Stimulated activated CD4-positive, alpha-beta T cell treated with anti-CD3 and anti-CD28 coated beads, Interleukin-15, amount 100 ng/mL, for 24 hours (primary cell): Measurements from ENCODE around the gene SIRPG.
"Not testable (repeated sequence)": the region's sequence is repeated elsewhere in the genome, so short reads cannot be mapped to it uniquely, and the experiment has no call there.

Experiments used
- DNase-seq: peaks from one replicate; pipeline ENCODE4 v3.0.0-alpha.2; 2020

Gene SIRPG

DNA sequence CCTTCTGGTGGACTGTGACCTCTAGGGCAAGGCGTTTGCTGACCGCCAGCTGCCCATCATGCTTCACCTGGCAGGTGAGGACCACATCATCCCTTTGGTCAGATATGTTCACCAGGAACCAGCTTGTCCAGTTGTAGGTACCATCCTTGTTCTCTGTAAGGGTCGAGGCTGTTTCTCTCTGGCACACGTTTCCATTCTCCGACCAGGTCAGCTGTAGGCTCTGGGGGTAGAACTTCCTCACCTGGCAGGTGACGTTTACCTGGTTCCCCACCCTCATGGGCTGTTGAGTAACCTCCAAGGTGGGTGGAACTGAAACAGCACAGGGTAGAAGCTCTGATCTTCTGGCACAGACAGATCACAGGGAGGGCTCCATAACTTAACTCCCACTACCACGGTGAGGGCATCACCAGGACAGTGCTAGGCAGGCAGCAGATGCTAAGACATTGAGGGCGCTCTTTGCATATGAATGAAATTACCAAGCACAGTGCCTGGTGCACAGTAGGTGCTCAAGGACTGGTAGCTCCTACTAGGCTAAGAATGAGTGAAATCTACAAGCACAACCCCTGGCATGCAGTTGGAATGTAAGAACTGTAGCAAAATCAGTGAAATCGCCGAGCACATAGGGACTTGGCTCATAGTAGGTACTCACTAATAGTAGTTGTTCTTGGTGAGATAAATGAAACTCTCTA, 22.1 kb downstream of the SIRPG start:
- no peak for DNase-seq

DNA sequence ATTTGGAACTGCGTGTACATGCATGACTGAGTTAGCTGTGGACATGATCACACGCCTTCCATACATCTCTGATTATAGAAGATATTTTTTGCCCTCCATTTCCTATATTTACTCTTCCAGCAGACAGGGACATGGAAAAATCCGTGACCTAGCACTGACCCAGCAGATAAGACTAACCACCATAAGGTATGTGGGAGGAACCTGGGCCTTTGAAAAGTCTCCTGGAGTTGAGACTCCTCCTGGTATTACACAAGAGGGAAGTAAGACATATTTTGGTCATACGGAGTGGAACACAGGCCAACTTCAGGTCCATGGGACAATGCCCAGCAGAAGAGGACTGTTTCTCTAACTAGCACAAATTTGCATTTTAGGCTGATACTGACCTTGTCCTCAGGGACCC, 24.0 kb downstream of the SIRPG start:
- DNase-seq: no peak

DNA sequence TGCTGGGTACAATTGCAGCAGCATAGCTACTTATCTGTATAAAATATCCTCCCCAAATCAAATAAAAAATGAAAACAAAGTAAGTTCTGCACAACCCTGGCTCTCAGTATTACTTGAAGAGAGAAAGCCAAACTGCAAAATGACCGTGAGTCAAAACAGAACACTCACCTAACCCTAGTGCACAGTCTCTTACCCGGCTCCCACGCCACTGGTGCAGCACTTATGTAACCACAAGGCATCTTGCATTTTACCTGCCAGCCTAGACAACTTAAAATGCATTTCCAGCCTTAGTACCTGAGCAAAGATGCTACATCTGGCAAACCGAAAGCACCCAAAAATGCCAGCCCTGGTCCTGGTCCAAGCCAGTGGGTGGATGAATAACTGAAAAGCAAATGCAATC, 25.4 kb downstream of the SIRPG start:
- DNase-seq: peak; percentile 71

DNA sequence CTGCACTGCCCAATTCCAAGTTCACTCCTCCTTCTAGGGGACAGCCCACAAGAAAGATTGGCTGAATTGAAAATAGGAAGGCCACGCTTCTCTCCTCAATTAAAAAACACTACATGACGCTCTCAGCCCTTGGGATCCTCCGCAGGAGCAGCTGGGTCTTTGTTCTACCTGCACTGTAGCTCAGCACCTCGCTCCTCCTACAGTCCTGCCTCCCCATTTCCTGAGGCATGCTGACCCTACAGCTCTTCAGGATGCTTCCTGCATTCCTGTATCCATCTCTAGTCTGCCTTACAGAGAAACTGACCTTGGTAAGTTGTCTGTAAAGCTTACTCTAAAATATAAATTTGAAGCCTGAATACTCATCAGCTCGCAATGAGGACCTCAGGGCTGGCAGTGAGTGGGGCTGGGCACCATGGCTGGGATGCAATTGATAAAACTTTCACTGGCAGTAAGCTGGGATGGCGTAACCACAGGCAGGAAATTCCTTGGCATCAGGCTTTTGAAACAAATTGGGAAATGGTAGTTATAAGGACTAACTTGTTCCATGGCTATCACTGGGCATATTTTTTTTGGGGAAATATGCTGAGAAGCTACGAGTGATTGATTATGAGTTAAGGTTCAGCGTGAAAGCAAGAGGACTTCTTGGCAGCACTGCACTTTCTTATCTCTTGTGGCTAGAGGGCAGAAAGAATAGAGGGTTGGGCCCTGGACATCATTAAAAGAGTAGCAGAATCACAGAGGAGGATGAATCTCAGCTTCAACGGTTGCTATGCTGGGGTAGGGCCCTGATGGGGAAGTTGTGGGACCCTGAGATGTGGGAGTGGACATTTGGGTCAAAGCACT, 26.0 kb downstream of the SIRPG start:
- DNase-seq: no peak

DNA sequence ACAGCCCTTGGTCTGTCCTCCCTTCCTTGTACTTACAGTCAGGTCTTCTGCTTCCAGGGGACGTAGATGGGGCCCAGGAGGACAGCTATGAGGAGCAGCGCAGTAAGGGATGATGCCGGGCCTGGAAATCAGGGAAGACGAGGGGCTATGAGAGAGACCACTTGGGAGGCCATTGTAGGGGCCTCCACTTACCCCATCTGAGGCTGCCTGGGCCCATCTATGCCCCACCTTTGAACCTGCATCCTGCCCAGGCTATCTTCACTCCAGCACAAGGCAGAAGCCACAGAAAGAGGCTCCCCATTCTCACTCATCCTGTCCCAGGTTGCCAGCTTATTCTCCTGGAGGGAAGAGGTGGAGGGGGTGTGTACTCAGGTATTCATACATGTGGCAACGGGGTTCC, 27.4 kb downstream of the SIRPG start:
- DNase-seq: no peak

DNA sequence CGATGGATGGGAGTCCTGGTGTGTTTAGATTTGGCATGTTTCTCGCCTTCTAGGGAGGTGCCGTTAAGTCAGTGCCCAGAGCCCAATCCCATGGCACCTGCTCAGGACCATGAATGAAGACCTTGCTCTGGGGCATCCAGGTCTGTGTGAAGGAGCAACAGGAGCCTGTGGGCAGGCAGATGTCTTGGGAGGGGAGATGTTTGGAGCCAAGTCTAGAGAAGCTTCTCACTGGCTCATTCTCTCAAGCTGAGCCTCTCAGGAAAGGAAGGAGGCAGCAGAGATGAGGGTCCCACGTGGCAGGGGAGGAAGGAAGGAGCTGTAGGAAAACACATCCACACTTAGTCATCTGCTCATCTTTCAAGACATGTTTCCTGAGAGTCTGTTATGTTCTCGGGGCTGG, 28.3 kb downstream of the SIRPG start:
- no peak for DNase-seq

DNA sequence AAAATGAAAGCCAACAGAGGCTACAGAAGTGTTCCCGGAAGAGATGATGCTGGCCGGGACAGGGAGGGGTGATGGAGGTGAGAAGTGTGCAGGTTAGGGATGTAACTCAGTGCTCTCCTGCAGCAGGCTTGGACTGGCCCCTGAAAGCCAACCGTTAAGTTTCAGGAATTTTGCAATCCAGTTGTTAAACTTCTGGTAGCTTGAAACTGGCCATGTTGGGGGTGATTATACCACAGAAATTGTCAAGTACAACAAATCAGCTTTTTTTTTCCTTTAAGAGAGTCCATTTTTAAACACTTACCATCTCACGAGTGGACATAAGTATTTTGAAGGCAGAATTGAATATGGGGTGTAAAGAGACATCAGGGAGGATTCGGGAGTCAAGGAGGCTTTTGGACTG, 29.0 kb downstream of the SIRPG start:
- no peak for DNase-seq

DNA sequence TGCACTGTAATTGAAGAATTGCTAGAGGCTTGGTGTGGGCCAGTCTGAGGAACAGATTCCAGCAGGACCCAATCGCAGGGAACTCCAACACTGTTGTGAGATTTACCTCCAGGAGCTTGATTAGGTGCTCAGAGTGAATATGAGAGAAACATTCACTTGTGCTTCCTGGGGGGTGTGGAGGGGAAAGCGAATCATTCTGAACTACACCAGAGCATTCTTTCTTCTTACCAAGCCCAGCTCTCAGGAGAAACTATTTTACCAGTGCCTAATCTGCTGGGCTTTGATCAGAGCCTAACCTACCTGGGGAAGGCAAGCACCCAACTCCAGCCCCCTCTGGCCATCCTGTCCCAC, 30.4 kb downstream of the SIRPG start:
- no peak for DNase-seq

DNA sequence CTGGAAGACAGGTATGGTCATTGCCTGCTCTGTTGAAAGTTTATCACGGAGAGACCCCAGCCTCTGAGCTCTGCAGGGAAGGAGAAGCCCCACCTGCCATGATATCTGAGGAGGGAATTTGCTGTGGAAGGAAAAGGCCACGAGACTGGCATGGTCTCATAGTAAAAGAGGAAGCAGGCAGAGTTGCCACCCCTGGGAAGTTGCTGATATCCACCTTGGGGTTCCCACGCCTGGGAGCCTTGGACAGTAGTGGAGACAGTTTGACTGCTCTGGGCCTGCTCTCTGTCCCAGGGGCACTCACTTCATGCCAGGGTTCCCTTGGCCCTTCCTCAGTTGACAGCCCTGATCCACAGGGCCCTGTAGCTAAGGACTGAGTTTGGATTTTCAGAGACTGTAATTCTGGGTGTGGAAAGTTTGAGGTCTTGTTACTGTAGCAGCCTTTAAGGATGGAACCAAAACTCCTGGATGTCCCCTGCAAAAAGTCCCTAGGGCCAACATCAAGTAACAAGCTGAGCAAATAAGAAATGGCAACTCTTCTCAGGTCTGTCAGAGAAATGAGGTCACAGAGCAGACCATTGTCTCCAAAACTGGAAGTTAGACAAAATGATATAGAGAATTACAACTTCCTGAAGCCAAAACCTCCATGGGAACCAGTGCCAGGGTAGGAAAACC, 30.9 kb downstream of the SIRPG start:
- no peak for DNase-seq

DNA sequence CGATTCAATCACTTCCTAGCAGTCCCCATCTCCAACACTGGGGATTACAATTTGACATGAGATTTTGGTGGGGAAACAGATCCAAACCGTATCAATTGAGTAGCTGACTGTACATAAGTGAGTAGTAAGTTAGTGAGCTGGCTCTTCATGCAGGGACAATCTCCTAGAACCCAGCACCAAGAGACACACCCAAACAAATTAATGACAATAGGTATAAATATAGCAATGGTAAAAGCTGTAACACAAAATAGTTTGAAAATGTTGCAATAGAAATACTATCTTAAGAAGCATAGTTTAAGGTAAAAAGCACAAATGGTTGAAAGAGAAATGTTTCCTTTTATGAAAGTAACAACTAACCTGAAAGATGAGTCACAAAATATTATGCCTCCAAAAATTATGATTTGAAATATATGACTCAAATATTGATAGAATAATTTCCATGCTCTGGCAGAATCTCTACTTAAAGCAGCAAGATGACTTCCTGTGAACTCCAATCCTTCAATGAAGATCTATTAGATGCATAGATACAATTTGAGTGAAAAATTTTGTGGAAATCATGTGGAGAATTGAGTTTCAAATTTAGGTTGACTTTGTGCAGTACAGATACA, 32.4 kb downstream of the SIRPG start:
- DNase-seq: no peak

DNA sequence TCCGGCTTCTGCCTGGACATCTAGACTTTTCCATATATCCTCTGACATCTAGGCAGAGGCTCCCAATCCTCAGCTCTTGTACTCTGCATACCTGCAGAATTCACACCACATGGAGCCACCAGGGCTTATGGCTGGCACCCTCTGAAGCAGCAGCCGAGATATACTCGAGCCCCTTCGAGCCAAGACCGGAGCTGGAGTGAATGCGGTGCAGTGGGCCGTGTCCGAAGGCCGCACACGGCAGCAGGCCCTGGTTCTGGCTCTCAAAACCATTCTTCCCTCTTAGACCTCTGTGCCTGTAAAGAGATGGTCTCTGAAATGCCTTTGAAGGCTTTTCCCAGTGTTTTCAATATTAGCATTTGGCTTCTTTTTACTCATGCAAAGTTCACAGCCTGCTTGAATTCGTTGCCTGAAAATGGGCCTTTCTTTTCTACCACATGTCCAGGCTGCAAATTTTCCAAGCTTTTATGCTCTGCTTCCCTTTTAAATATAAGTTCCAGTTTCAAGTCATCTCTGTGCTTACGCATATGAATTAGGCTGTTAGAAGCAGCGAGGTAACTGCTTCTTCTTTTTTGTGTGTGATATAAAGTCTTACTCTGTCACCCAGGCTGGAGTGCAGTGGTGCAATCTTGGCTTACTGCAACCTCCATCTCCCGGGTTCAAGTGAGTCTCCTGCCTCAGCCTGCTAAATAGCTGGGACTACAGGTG, 33.9 kb downstream of the SIRPG start:
- no peak for DNase-seq

DNA sequence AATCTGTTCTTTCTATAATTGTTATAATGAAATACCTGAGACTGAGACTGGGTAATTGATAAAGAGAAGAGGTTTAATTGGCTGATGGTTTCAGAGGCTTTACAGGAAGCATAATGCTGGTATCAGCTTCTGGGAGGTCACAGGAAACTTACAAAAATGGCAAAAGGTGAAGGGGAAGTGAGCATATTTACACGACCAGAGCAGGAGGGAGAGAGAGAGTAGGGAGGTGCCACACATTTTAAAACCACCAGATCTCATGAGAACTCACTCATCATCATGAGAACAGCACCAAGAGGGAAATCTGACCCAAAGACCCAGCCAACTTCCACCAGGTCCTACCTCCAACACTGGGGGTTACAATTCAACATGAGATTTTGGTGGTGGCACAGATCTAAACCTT, 35.1 kb downstream of the SIRPG start:
- DNase-seq: no peak

DNA sequence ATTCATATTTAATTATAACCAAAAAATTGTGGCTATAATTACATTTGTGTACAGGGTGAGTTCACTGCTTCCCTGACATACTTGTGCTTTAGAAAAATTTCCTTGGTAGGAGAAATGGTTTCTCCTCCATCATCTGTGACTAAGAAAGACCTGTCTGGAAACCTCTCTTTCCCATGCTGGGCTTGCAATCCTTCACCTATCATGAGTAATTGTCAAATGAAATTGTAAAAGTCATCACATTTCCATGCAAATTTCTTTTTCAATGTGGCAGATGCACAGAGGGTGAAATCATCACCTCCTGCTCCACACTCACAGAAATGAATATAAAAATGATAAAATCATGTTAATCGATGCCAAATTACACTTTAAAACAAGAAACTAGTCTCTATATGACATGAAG, 36.3 kb downstream of the SIRPG start:
- no peak for DNase-seq

DNA sequence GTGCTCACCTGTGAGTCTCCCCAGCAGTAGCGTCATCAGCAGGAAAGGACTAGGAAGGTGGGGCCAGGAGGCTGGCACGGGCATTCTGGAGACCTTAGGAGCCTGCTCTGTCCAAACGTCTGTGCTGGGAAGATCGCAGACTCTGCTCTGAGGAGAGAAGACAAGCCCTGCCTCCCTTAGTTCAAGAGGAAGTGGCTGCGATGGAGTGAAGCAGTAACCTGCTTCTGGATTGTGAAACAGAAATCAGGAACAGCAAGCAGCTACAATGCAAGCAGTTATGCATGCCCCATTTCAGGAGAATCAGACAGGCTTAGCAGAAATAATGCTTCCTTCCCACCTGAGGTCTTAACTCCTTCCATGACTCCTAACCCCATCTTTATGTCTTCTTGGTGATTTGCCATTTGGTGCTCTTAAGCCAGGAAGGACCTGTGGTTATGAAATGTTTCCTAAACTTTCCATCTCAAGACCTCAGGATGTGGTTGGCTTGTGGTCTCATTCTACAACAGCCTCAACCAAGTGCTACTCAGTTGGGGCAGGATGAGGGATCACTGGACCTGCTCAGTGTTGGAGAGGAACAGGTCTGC, 37.6 kb downstream of the SIRPG start, which contains the start of gene SIRPB1:
TSS of gene SIRPB1 (minus strand) at position 149 of the 584 bp plus-strand sequence. CDS start at position 84, 65 bp downstream.
- no peak for DNase-seq

DNA sequence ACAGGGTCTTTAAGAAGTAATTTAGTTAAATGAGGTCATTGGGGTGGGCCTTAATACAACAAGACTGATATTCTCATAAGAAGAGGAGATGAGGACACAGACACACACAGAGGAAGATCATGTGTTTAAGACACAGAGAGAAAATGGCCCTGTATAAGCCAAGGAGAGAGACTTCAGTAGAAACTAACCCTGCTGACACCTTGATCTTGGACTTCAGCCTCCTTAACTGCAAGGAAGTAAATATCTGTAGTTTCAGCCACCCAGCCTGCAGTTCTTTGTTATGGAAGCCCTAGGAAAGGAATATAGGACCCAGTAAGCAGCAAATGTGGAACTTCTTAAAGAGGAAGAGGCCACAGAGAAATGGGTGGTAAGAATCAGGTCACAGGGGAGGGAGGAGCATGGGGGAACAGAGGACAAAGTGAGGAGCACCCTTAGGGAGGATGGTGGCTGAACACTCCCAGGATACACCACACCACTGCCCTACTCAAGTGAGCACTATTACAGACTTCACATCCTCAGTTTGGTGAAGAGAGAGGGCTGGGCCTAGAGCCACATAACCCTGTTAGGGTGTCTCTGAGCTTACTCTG, 38.5 kb downstream of the SIRPG start:
- no peak for DNase-seq

DNA sequence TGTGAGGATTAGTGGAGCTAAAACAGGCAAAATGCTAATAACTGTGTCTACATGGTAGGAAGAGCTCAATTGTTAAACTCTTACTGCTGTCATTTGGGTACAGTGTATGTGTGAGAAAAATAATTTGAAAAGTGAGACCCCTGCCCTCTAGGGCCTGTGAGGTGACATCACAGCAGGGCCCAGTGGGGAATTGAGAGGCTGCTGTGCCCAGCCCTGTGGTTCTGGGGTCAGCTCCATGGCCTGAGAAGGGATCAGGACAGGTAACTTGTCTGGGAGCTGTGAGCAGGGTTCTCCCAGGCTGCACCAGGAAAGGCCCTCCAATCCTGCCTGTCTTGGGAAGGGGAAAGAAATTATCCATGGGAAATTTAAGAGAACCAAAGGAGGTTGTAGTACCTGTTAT, 39.1 kb downstream of the SIRPG start:
- DNase-seq: no peak

DNA sequence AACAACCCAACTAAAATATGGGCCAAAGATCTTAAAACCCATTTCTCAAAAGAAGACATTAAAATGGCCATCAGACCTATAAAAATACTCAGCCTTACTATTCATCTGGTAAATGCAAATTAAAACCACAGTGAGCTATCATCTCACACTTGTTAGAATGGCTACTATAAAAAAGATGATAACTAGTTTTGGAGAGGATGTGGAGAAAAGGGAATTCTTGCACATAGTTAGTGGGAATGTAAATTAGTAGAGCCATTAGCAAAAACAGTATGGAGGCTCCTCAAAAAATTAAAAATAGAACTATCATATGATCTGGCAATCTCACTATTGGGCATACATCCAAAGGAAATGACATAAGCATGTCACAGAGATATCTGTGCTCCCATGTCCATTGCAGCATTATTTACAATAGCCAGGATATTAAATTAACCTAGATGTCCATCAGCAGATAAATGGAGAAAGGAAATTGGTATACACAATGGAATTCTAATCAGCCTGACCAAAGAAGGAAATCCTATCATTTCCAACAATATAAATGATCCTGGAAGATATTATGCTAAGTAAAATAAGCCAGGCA, 40.6 kb downstream of the SIRPG start:
- no peak for DNase-seq

DNA sequence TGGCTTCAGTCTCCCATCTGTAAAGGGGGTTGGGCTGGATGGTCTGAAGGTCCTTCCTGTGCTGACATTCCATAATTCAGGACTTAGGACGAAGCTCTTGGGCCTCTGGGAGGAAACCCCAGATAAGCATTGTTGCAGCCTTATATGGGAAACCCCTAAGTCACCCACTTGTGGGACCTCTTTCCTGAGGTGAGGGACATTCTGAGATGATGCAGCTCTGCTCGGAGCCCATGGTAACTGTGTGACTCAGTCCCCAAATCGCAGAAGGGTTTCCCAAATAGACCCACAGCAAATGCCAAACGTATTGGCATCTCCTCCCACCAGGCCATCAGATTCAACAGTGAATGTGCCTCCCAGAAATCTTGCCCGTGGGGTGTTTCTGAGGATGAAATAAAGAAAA, 47.2 kb downstream of the SIRPG start:
- not testable (repeated sequence) for DNase-seq

DNA sequence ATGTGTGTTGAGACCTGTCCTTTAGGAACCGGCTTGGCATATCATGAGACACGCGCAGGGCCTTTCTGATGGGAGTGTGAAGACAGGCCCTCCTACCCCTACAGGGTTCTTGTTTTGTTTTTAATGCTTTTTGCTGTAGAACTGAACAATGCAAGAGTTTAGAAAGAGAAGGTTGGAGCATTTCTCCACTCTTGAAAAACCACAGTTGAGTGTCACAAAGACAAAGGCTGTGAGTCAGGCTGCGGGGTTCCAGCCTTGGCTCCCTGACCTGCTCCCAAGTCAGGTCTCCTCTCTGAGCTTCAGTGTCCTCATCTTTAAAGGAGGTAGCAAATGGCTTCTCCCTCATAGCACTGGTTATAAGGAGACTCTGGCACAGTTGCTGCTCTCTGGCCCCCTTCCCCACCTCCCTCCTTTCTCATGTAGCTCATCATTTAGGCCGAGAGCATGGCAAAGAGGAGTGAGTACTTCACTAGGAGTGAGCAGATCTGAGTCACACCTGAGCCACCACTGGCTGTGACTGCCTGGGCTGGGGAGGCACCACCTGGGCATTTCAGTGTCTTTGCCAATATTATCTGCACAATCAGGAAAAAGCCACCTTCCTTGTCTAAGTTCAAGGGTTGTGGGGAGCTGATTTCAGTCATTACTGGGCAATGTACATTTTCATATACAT, 48.8 kb downstream of the SIRPG start:
- DNase-seq: not testable (repeated sequence)

DNA sequence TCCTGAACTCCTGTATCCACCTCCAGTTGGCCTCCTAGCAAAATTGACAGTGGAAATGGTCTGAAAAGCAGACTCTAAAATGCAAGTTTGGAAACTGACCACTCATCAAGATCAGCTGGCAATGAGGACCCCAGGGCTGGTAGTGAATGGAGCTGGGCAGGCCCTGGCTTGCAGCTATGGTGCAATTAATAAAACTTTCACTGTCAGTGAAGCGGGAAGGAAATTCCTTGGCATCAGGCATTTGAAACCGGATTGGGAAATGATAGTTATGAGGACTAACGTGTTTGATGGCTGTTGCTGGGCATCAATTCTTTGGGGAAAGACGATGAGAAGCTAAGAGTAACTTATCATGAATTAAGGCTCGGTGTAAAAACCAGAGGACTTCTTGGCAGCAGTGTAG, 56.8 kb downstream of the SIRPG start:
- DNase-seq: no peak

DNA sequence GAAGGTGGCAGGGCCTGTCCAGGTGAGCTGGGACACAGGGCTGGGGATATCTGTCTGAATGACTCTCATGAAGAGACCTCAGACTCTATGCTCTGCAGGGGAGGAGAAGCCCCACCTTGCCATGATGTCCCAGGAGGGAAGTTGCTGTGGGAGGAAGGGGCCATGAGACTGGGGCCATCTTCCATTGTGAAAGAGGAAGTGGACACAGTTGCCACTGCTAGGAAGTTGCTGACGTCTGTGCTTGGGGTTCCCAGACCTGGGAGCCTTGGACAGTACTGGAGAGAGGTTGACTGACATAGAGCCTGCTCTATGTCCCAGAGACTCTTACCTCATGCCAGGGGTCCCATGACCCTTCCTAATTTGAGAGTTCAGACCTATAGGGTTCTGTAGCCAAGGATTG, 62.2 kb downstream of the SIRPG start:
- no peak for DNase-seq
